Measurements from ENCODE around the gene ATXN1L. TPM values are rescaled to one million over a fixed set of nuclear protein-coding genes. Genes with fewer than 3 reads are reported as not detected.
"Not testable (repeated sequence)": the region's sequence is repeated elsewhere in the genome, so short reads cannot be mapped to it uniquely, and the experiment has no call there.

The ATXN1L gene
- total RNA-seq, 4 donors from 2014 or later = 8.9 to 23.8 (median 15.6) TPM

GRCh38 chr16:71830359-71830758, 15.4 kb upstream of the ATXN1L start:
- Histone ChIP-seq H3K36me3 (no peaks in the 10 kb centered on the region), H3K4me1 (no peaks in the 10 kb centered on the region), H3K9me3 (no peaks in the 10 kb centered on the region), H3K27me3 (no peaks in the 10 kb centered on the region), H3K4me3 (no peak overlapping the region), H3K27ac (no peak overlapping the region)
- intact Hi-C loops (cut with DNase I) = no loop called here
- WGBS, 2 donors = 62 to 76% methylated on average over 2 of the region's 2 CpGs
- DNase-seq = no peak
- no peak for TF ChIP-seq POLR2A (IDR thresholded peaks at IDR 0.05)
- TF ChIP-seq, protein P1, sequence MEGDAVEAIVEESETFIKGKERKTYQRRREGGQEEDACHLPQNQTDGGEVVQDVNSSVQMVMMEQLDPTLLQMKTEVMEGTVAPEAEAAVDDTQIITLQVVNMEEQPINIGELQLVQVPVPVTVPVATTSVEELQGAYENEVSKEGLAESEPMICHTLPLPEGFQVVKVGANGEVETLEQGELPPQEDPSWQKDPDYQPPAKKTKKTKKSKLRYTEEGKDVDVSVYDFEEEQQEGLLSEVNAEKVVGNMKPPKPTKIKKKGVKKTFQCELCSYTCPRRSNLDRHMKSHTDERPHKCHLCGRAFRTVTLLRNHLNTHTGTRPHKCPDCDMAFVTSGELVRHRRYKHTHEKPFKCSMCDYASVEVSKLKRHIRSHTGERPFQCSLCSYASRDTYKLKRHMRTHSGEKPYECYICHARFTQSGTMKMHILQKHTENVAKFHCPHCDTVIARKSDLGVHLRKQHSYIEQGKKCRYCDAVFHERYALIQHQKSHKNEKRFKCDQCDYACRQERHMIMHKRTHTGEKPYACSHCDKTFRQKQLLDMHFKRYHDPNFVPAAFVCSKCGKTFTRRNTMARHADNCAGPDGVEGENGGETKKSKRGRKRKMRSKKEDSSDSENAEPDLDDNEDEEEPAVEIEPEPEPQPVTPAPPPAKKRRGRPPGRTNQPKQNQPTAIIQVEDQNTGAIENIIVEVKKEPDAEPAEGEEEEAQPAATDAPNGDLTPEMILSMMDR (IDR thresholded peaks at IDR 0.05) = no peak

DNA sequence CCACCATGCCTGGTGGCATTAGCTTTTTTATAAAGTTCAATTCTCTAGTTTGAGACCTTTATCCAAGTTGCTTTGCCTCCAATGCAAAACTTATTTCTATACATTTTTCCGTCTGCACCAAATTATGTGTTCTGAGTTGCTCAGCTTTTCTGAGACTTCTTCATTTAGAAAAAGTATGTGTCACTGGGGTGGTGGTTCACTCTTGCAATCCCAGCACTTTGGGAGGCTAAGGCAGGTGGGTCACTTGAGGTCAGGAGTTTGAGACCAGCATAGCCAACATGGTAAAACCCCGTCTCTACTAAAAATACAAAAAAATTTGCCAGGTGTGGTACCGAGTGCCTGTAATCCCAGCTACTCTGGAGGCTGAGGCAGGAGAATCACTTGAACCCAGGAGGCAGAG, 14.1 kb upstream of the ATXN1L start:
- not testable (repeated sequence) for H3K27ac ChIP-seq, H3K36me3 ChIP-seq, H3K27me3 ChIP-seq, DNase-seq, H3K4me1 ChIP-seq, H3K4me3 ChIP-seq, H3K9me3 ChIP-seq
- WGBS, 2 donors = 86 to 91% methylated on average over 3 of the region's 3 CpGs
- intact Hi-C loops (cut with DNase I) = loop anchor here (2.0 kb wide), 1 partner anchor 13 kb away; no protein-coding TSS in a partner anchor

GRCh38 chr16:71832112-71832511, 13.7 kb upstream of the ATXN1L start:
- H3K4me3 ChIP-seq, H3K27ac ChIP-seq, DNase-seq, H3K9me3 ChIP-seq, H3K36me3 ChIP-seq, H3K27me3 ChIP-seq, H3K4me1 ChIP-seq: not testable (repeated sequence)
- WGBS, 2 donors = 83 to 100% methylated on average over 1 to 2 of the region's 2 CpGs
- intact Hi-C loops (cut with DNase I) = loop anchor here (2.0 kb wide), 1 partner anchor 13 kb away; no protein-coding TSS in a partner anchor

GRCh38 chr16:71834291-71834690, 11.5 kb upstream of the ATXN1L start:
- no peaks in the 10 kb centered on the region for H3K27me3 ChIP-seq
- TF ChIP-seq POLR2A (IDR thresholded peaks at IDR 0.05) = no peak
- TF ChIP-seq, protein P1 (IDR thresholded peaks at IDR 0.05) = no peak
- WGBS, 2 donors = 84 to 88% methylated on average over 3 of the region's 3 CpGs
- no peaks in the 10 kb centered on the region for H3K9me3 ChIP-seq
- H3K4me1 ChIP-seq = no peaks in the 10 kb centered on the region
- no peaks in the 10 kb centered on the region for H3K36me3 ChIP-seq
- no peak overlapping the region for H3K27ac ChIP-seq
- DNase-seq = no peak
- no peak overlapping the region for H3K4me3 ChIP-seq
- intact Hi-C loops (cut with DNase I) = no loop called here

GRCh38 chr16:71837150-71837549, 8.6 kb upstream of the ATXN1L start:
- intact Hi-C loops (cut with DNase I) = no loop called here
- Histone ChIP-seq H3K4me3 (no peak overlapping the region), H3K9me3 (no peaks in the 10 kb centered on the region), H3K27ac (no peak overlapping the region), H3K4me1 (no peaks in the 10 kb centered on the region), H3K27me3 (no peaks in the 10 kb centered on the region), H3K36me3 (no peaks in the 10 kb centered on the region)
- TF ChIP-seq, protein P1 (IDR thresholded peaks at IDR 0.05) = no peak
- no peak for TF ChIP-seq POLR2A (IDR thresholded peaks at IDR 0.05)
- 86 to 97% methylated on average over 3 of the region's 3 CpGs for WGBS, 2 donors
- no peak for DNase-seq

GRCh38 chr16:71840052-71840451, 5.7 kb upstream of the ATXN1L start:
- DNase-seq = no peak
- WGBS, 2 donors = 66 to 67% methylated on average over 7 of the region's 7 CpGs
- Histone ChIP-seq H3K9me3 (no peaks in the 10 kb centered on the region), H3K4me1 (peaks cover 0 to 2% (median 0%) of the 10 kb centered on the region in 3 donors), H3K4me3 (no peak overlapping the region), H3K27ac (no peak overlapping the region), H3K36me3 (no peaks in the 10 kb centered on the region), H3K27me3 (no peaks in the 10 kb centered on the region)
- intact Hi-C loops (cut with DNase I) = no loop called here
- TF ChIP-seq, protein P1 (IDR thresholded peaks at IDR 0.05) = no peak
- no peak for TF ChIP-seq POLR2A (IDR thresholded peaks at IDR 0.05)
